ENCODE results near the gene SBSN. TPM values are rescaled to one million over a fixed set of nuclear protein-coding genes. Genes with fewer than 3 reads are reported as not detected.
"Not testable (repeated sequence)": the region's sequence is repeated elsewhere in the genome, so short reads cannot be mapped to it uniquely, and the experiment has no call there.

The SBSN gene
- polyA plus RNA-seq, 3 donors = 0.09 TPM; not detected in 2

GRCh38 chr19:35490364-35490763, 37.7 kb downstream of the SBSN start, which contains the start of gene KRTDAP:
KRTDAP (minus strand) TSS chr19:35490464; CDS start chr19:35490442, 22 bp downstream.
- no peak for DNase-seq (ENCODE audit: extremely low read depth in 1 of 11, low read depth in 9 of 11, low spot score in 4 of 11)

- DNase-seq (ENCODE audit: extremely low read depth in 1 of 11, low read depth in 9 of 11, low spot score in 4 of 11) = no peak
These were observed 39.4 kb downstream of the SBSN start for GRCh38 chr19:35488677-35489076.

GRCh38 chr19:35487656-35488182, 40.4 kb downstream of the SBSN start:
- no peak for DNase-seq (ENCODE audit: extremely low read depth in 1 of 11, low read depth in 9 of 11, low spot score in 4 of 11)

- no peak for DNase-seq (ENCODE audit: extremely low read depth in 1 of 11, low read depth in 9 of 11, low spot score in 4 of 11)
These were observed 41.8 kb downstream of the SBSN start for GRCh38 chr19:35486268-35486708.

- DNase-seq (ENCODE audit: extremely low read depth in 1 of 11, low read depth in 9 of 11, low spot score in 4 of 11) = no peak
These were observed 43.7 kb downstream of the SBSN start for GRCh38 chr19:35484252-35485036.

GRCh38 chr19:35483089-35483488, 45.0 kb downstream of the SBSN start:
- DNase-seq (ENCODE audit: extremely low read depth in 1 of 11, low read depth in 9 of 11, low spot score in 4 of 11) = no peak

GRCh38 chr19:35478794-35479677, 49.1 kb downstream of the SBSN start:
- DNase-seq (ENCODE audit: extremely low read depth in 1 of 11, low read depth in 9 of 11, low spot score in 4 of 11) = no peak

- no peak for DNase-seq (ENCODE audit: extremely low read depth in 1 of 11, low read depth in 9 of 11, low spot score in 4 of 11)
These were observed 52.0 kb downstream of the SBSN start for GRCh38 chr19:35476149-35476548.

GRCh38 chr19:35474594-35474993, 53.5 kb downstream of the SBSN start:
- not testable (repeated sequence) for DNase-seq (ENCODE audit: extremely low read depth in 1 of 11, low read depth in 9 of 11, low spot score in 4 of 11)

GRCh38 chr19:35474104-35474503, 54.0 kb downstream of the SBSN start:
- DNase-seq (ENCODE audit: extremely low read depth in 1 of 11, low read depth in 9 of 11, low spot score in 4 of 11) = no peak

Other genes with a start within 250 kb of the SBSN start
- gene HAMP, start 245.8 kb downstream of the SBSN start, polyA plus RNA-seq (ENCODE audit: insufficient read length in 3 of 3) = under 1 TPM; 0.27 to 0.44 (median 0.29) TPM
- gene MAG, start 236.2 kb downstream of the SBSN start, polyA plus RNA-seq (ENCODE audit: insufficient read length in 3 of 3) = 1 to 10 TPM; 2.4 to 5.2 (median 4.8) TPM
- gene CD22, start 199.1 kb downstream of the SBSN start, polyA plus RNA-seq (ENCODE audit: insufficient read length in 3 of 3) = 10 to 100 TPM; 10.7 to 16.5 (median 12.5) TPM
- under 1 TPM; 0.25 to 0.53 (median 0.52) TPM for gene FFAR1, start 180.4 kb downstream of the SBSN start, polyA plus RNA-seq (ENCODE audit: insufficient read length in 3 of 3)
- under 1 TPM; 0.11 to 0.20 (median 0.17) TPM for gene FFAR3, start 169.9 kb downstream of the SBSN start, polyA plus RNA-seq (ENCODE audit: insufficient read length in 3 of 3)
- gene GPR42, start 157.2 kb downstream of the SBSN start, polyA plus RNA-seq (ENCODE audit: insufficient read length in 3 of 3) = not detected
- under 1 TPM; 0.32 to 0.84 (median 0.55) TPM for gene FFAR2, start 80.1 kb downstream of the SBSN start, polyA plus RNA-seq (ENCODE audit: insufficient read length in 3 of 3)
- 1 to 10 TPM in 2 of 3 donors, under 1 TPM in 1; 0.40 to 1.5 (median 1.1) TPM for gene KRTDAP, start 37.8 kb downstream of the SBSN start, polyA plus RNA-seq (ENCODE audit: insufficient read length in 3 of 3)
- 100 to 1,000 TPM in 1 of 3 donors, 10 to 100 TPM in 2; 69.7 to 129 (median 73.6) TPM for gene DMKN, start 14.7 kb downstream of the SBSN start, polyA plus RNA-seq (ENCODE audit: insufficient read length in 3 of 3)
- not detected for gene GAPDHS, start 5.1 kb upstream of the SBSN start, polyA plus RNA-seq (ENCODE audit: insufficient read length in 3 of 3)
- 10 to 100 TPM; 81.4 to 99.2 (median 94.4) TPM for gene TMEM147, start 17.3 kb upstream of the SBSN start, polyA plus RNA-seq (ENCODE audit: insufficient read length in 3 of 3)
- gene ATP4A, start 35.3 kb upstream of the SBSN start, polyA plus RNA-seq (ENCODE audit: insufficient read length in 3 of 3) = under 1 TPM in 1 of 3 donors, not detected in 2; 0.11 TPM
- not detected for gene PMIS2, start 57.9 kb upstream of the SBSN start, polyA plus RNA-seq (ENCODE audit: insufficient read length in 3 of 3)
- gene HAUS5, start 84.4 kb upstream of the SBSN start, polyA plus RNA-seq (ENCODE audit: insufficient read length in 3 of 3) = 10 to 100 TPM; 24.0 to 30.8 (median 28.4) TPM
- gene RBM42, start 100.7 kb upstream of the SBSN start, polyA plus RNA-seq (ENCODE audit: insufficient read length in 3 of 3) = 10 to 100 TPM; 48.2 to 83.4 (median 69.0) TPM
- gene ETV2, start 113.4 kb upstream of the SBSN start, polyA plus RNA-seq (ENCODE audit: insufficient read length in 3 of 3) = 1 to 10 TPM; 1.6 to 2.6 (median 2.0) TPM
- gene COX6B1, start 120.0 kb upstream of the SBSN start, polyA plus RNA-seq (ENCODE audit: insufficient read length in 3 of 3) = 100 to 1,000 TPM; 284 to 381 (median 334) TPM
- 1 to 10 TPM; 5.1 to 7.6 (median 6.0) TPM for gene UPK1A, start 138.2 kb upstream of the SBSN start, polyA plus RNA-seq (ENCODE audit: insufficient read length in 3 of 3)
- under 1 TPM; 0.20 to 0.98 (median 0.40) TPM for gene ZBTB32, start 176.2 kb upstream of the SBSN start, polyA plus RNA-seq (ENCODE audit: insufficient read length in 3 of 3)
- gene KMT2B, start 189.7 kb upstream of the SBSN start, polyA plus RNA-seq (ENCODE audit: insufficient read length in 3 of 3) = 10 to 100 TPM; 31.2 to 39.1 (median 37.6) TPM
- gene IGFLR1, start 214.1 kb upstream of the SBSN start, polyA plus RNA-seq (ENCODE audit: insufficient read length in 3 of 3) = 1 to 10 TPM; 3.3 to 5.6 (median 5.1) TPM
- 10 to 100 TPM; 12.8 to 19.3 (median 19.0) TPM for gene U2AF1L4, start 217.1 kb upstream of the SBSN start, polyA plus RNA-seq (ENCODE audit: insufficient read length in 3 of 3)
- 10 to 100 TPM; 59.6 to 66.5 (median 65.4) TPM for gene PSENEN, start 217.3 kb upstream of the SBSN start, polyA plus RNA-seq (ENCODE audit: insufficient read length in 3 of 3)
- gene LIN37, start 220.3 kb upstream of the SBSN start, polyA plus RNA-seq (ENCODE audit: insufficient read length in 3 of 3) = 10 to 100 TPM; 12.5 to 12.9 (median 12.6) TPM
- 10 to 100 TPM; 18.4 to 27.8 (median 22.7) TPM for gene HSPB6, start 228.7 kb upstream of the SBSN start, polyA plus RNA-seq (ENCODE audit: insufficient read length in 3 of 3)
- 10 to 100 TPM; 14.5 to 23.7 (median 16.3) TPM for gene PROSER3, start 229.9 kb upstream of the SBSN start, polyA plus RNA-seq (ENCODE audit: insufficient read length in 3 of 3)
- gene ARHGAP33, start 247.3 kb upstream of the SBSN start, polyA plus RNA-seq (ENCODE audit: insufficient read length in 3 of 3) = 10 to 100 TPM; 17.7 to 45.7 (median 33.6) TPM